Liver (tissue), 3 donors: Measurements from ENCODE around the gene VEGFC.

Source experiments
- ATF3 ChIP-seq: IDR thresholded peaks from 2 replicates; pipeline ENCODE4 v1.6.1; 2016; ENCODE audit warnings: antibody characterized with exemption
- CTCF ChIP-seq: fragments of 150-350 bp; IDR thresholded peaks from 2 replicates; pipeline ENCODE4 v1.5.1; 2017; ENCODE audit warnings: improper control_type of control experiment, low read depth, low read length; ENCODE audit not compliant: missing input control
- EGR1 ChIP-seq, 2 donors: IDR thresholded peaks; 2 replicates each; pipeline ENCODE4 v1.6.1; 2016 to 2018; ENCODE audit warnings: antibody characterized with exemption in 2 of 2, low read depth in 2 of 2
- FOXA1 ChIP-seq: IDR thresholded peaks from 2 replicates; pipeline ENCODE4 v1.6.1; 2016; ENCODE audit warnings: antibody characterized with exemption
- GABPA ChIP-seq, 2 donors: IDR thresholded peaks in 1 of 2; conservative IDR thresholded peaks in 1 of 2; 2 replicates each; pipeline ENCODE4 v1.6.1; 2016; ENCODE audit warnings: antibody characterized with exemption in 2 of 2, mild to moderate bottlenecking in 1 of 2, moderate library complexity in 1 of 2
- MAX ChIP-seq: IDR thresholded peaks from 2 replicates; pipeline ENCODE4 v1.6.1; 2016; ENCODE audit warnings: antibody characterized with exemption
- NR2F2 ChIP-seq: IDR thresholded peaks from 2 replicates; pipeline ENCODE4 v1.6.1; 2016; ENCODE audit warnings: antibody characterized with exemption
- RAD21 ChIP-seq, 2 donors: IDR thresholded peaks; 2 replicates each; pipeline ENCODE4 v1.6.1; 2016; ENCODE audit warnings: antibody characterized with exemption in 2 of 2, mild to moderate bottlenecking in 2 of 2
- RXRA ChIP-seq, 2 donors: IDR thresholded peaks; 2 replicates each; pipeline ENCODE4 v1.6.1; 2017 to 2018; ENCODE audit warnings: antibody characterized with exemption in 2 of 2, mild to moderate bottlenecking in 1 of 2
- SP1 ChIP-seq: IDR thresholded peaks from 2 replicates; pipeline ENCODE4 v1.6.1; 2018; ENCODE audit warnings: antibody characterized with exemption, mild to moderate bottlenecking
- TAF1 ChIP-seq: conservative IDR thresholded peaks from 2 replicates; pipeline ENCODE4 v1.6.1; 2016; ENCODE audit warnings: antibody characterized with exemption, mild to moderate bottlenecking
- YY1 ChIP-seq: IDR thresholded peaks from 2 replicates; pipeline ENCODE4 v1.6.1; 2016; ENCODE audit warnings: antibody characterized with exemption, mild to moderate bottlenecking
- TF ChIP-seq, protein P1 (sequence below): IDR thresholded peaks from 2 replicates; pipeline ENCODE4 v1.6.1; 2016; ENCODE audit warnings: antibody characterized with exemption, mild to moderate bottlenecking
- TF ChIP-seq, protein P2 (sequence below): IDR thresholded peaks from 2 replicates; pipeline ENCODE4 v1.6.1; 2016; ENCODE audit warnings: antibody characterized with exemption
- donor health status: healthy.
- donor health status: healthy.

- no peak for TF ChIP-seq EGR1 (IDR thresholded peaks at IDR 0.05; ENCODE audit: low read depth in 2 of 2)
- TF ChIP-seq CTCF: no peak
- TF ChIP-seq TAF1: no peak
- TF ChIP-seq MAX: no peak
- TF ChIP-seq, protein P1, sequence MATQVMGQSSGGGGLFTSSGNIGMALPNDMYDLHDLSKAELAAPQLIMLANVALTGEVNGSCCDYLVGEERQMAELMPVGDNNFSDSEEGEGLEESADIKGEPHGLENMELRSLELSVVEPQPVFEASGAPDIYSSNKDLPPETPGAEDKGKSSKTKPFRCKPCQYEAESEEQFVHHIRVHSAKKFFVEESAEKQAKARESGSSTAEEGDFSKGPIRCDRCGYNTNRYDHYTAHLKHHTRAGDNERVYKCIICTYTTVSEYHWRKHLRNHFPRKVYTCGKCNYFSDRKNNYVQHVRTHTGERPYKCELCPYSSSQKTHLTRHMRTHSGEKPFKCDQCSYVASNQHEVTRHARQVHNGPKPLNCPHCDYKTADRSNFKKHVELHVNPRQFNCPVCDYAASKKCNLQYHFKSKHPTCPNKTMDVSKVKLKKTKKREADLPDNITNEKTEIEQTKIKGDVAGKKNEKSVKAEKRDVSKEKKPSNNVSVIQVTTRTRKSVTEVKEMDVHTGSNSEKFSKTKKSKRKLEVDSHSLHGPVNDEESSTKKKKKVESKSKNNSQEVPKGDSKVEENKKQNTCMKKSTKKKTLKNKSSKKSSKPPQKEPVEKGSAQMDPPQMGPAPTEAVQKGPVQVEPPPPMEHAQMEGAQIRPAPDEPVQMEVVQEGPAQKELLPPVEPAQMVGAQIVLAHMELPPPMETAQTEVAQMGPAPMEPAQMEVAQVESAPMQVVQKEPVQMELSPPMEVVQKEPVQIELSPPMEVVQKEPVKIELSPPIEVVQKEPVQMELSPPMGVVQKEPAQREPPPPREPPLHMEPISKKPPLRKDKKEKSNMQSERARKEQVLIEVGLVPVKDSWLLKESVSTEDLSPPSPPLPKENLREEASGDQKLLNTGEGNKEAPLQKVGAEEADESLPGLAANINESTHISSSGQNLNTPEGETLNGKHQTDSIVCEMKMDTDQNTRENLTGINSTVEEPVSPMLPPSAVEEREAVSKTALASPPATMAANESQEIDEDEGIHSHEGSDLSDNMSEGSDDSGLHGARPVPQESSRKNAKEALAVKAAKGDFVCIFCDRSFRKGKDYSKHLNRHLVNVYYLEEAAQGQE: no peak
- TF ChIP-seq NR2F2: no peak
- TF ChIP-seq YY1: no peak
- no peak for TF ChIP-seq SP1
- TF ChIP-seq FOXA1: no peak
- TF ChIP-seq ATF3: no peak
- no peak for TF ChIP-seq RXRA (IDR thresholded peaks at IDR 0.05)
- no peak for TF ChIP-seq GABPA (IDR thresholded peaks at IDR 0.05 in 1 of 2, conservative IDR thresholded peaks at IDR 0.05 in 1 of 2)
- TF ChIP-seq, protein P2, sequence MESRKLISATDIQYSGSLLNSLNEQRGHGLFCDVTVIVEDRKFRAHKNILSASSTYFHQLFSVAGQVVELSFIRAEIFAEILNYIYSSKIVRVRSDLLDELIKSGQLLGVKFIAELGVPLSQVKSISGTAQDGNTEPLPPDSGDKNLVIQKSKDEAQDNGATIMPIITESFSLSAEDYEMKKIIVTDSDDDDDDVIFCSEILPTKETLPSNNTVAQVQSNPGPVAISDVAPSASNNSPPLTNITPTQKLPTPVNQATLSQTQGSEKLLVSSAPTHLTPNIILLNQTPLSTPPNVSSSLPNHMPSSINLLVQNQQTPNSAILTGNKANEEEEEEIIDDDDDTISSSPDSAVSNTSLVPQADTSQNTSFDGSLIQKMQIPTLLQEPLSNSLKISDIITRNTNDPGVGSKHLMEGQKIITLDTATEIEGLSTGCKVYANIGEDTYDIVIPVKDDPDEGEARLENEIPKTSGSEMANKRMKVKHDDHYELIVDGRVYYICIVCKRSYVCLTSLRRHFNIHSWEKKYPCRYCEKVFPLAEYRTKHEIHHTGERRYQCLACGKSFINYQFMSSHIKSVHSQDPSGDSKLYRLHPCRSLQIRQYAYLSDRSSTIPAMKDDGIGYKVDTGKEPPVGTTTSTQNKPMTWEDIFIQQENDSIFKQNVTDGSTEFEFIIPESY: no peak
- TF ChIP-seq RAD21 (IDR thresholded peaks at IDR 0.05): peak in 1 of 2 donors; percentile 34
Observed at GRCh38 chr4:176656108-176656507, 136.6 kb downstream of the VEGFC start.
